AG09309 (cell line): ENCODE measurements around the gene ZNF362.
"Not testable (repeated sequence)": the region's sequence is repeated elsewhere in the genome, so short reads cannot be mapped to it uniquely, and the experiment has no call there.

ENCODE experiments used
- DNase-seq: peaks from one replicate; pipeline ENCODE4 v3.0.0-alpha.2; 2010; ENCODE audit warnings: low read depth
- H3K4me3 ChIP-seq: 2 replicates; pipeline ENCODE4 v1.5.1; 2011; ENCODE audit warnings: mild to moderate bottlenecking, low read depth, low read length, moderate library complexity; ENCODE audit not compliant: control insufficient read depth
- CTCF ChIP-seq: IDR thresholded peaks from 2 replicates; pipeline ENCODE4 v1.5.1; 2011; ENCODE audit warnings: mild to moderate bottlenecking, low read depth, low read length, inconsistent platforms; ENCODE audit not compliant: insufficient read depth, control insufficient read depth; ENCODE audit errors: missing control alignments

The ZNF362 gene

DNA sequence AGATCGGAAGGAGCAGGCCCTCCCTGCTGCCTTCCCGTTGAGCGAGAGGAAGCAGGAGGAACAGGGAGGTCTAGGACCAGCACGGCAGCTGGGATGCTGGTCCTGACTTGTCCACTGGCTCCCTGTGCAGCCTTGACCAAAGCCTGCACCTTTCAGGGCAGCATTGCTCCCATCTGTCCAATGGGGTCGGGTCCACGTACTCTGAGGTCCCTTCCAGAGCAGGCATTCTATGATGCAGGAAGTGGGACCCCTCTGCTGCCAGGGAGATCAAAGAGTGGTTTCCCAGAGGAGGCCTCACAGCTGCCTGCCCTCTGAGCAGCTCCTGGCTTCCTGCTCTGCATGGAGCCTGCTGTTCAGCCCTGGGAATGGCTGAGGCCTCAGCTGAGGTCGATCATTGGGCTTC lies 21.7 kb upstream of the ZNF362 start:
- H3K4me3 ChIP-seq: no peak overlapping the region
- TF ChIP-seq CTCF: no peak
- no peak for DNase-seq

- no peak overlapping the region for H3K4me3 ChIP-seq
- no peak for DNase-seq
- no peak for TF ChIP-seq CTCF
These were observed 20.8 kb upstream of the ZNF362 start for GRCh38 chr1:33235521-33235920.

GRCh38 chr1:33236498-33236897 lies 19.8 kb upstream of the ZNF362 start:
- no peak overlapping the region for H3K4me3 ChIP-seq
- no peak for TF ChIP-seq CTCF
- no peak for DNase-seq

GRCh38 chr1:33237579-33237978 lies 18.7 kb upstream of the ZNF362 start:
- H3K4me3 ChIP-seq: no peak overlapping the region
- TF ChIP-seq CTCF: no peak
- no peak for DNase-seq

DNA sequence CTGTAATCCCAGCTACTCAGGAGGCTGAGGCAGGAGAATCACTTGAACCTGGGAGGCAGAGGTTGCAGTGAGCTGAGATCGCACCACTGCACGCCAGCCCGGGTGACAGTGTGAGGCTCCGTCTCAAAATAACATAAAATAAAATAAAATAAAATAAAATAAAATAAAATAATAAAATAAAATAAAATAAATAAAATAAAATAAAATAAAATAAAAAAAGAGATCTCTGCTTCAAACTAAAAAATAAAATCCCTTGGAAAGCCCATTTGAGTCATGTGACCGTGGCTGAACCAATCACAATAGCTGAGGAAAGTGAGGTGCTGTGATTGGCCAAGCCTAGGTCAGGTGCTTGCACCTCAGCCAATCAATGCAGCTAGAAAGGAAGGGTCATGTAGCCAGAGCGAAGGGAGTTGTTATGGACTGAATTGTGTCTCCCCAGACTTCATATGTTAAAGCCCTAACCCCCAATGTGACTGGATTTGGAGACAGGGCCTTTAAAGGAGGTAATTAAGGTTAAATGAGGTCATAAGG lies 18.0 kb upstream of the ZNF362 start:
- H3K4me3 ChIP-seq, DNase-seq: not testable (repeated sequence)

GRCh38 chr1:33239410-33239809 lies 16.9 kb upstream of the ZNF362 start:
- DNase-seq, H3K4me3 ChIP-seq: not testable (repeated sequence)

DNA sequence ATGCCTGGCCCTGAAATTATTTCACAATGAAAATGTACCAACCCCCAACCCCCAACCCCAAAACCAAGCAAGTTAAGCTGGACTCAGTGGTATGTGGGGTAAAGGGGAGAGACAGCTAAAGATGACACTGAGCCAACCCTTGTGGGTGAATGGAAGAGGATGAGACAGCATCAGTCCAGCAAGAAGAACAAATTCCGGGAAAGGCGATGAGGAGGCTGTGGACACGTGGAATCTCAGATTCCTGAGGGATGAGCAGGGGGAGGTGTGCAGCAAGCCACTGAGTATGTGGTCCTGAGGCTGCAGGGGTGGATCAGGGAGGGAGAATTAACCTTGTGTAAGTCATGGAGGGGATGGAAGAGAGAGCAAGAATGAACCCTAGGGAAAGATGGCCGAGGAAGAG lies 14.4 kb upstream of the ZNF362 start:
- TF ChIP-seq CTCF: no peak
- no peak overlapping the region for H3K4me3 ChIP-seq
- no peak for DNase-seq

GRCh38 chr1:33242652-33243051 lies 13.6 kb upstream of the ZNF362 start:
- no peak for DNase-seq
- no peak overlapping the region for H3K4me3 ChIP-seq
- no peak for TF ChIP-seq CTCF
